Forelimb muscle (tissue), 1 donor: ENCODE measurements around the gene ZER1. TPM values are rescaled to one million over a fixed set of nuclear protein-coding genes. Genes with fewer than 3 reads are reported as not detected.
"Not testable (repeated sequence)": the region's sequence is repeated elsewhere in the genome, so short reads cannot be mapped to it uniquely, and the experiment has no call there.

Experiments
- DNase-seq: peaks from one replicate; pipeline ENCODE4 v3.0.0-alpha.2; 2013; ENCODE audit warnings: low read depth
- polyA plus RNA-seq: library from polyadenylated mRNA; unstranded; fragments of 120-200 nt; gene quantifications from one replicate; pipeline ENCODE4 v1.2.1, GENCODE V29; 2013; ENCODE audit not compliant: insufficient read length

The ZER1 gene
- polyA plus RNA-seq, 1 donor = 35.6 TPM

- no peak for DNase-seq
These were observed 56.3 kb downstream of the ZER1 start for GRCh38 chr9:128715436-128715750.

GRCh38 chr9:128714586-128715435, 56.9 kb downstream of the ZER1 start:
- no peak for DNase-seq

DNA sequence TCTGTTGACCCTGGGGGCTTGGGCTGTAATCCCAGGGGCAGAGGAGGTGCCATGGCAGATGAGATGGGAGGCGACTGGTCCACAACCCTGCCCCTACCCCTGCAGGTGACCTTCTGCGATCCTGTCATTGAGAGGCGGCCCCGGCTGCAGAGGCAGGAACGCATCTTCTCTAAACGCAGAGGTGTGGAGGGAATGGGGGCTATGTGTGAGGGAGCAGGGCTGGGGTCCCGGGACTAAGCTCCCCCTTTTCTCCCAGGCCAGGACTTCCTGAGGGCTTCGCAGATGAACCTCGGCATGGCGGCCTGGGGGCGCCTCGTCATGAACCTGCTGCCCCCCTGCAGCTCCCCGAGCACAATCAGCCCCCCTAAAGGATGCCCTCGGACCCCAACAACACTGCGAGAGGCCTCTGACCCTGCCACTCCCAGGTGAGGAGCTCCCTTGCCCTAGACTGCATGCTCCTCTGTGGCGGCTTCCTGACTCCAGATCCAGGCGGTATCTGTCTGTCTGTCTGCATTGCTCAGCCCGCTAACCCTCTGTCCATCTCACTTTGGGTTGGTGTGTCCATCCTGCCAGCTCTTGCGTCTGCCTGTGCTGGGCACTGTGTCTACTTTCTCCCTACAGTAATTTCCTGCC, 57.7 kb downstream of the ZER1 start:
- DNase-seq = no peak

DNA sequence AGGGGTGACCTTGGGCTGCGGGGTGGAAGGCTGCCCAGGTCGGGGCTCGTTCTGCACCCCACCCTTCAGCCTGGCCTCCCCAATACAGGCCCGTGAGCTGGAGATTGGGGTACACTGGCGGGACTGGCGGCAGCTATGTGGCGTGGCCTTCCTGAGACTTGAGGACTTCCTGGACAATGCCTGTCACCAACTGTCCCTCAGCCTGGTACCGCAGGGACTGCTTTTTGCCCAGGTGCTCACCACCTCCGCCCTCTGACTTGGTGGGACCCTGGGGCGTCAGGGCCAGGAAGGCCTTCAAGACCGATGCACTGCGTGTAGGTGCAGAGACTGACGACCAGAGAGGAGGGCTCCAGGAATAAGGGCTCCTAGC, 58.3 kb downstream of the ZER1 start:
- no peak for DNase-seq

DNA sequence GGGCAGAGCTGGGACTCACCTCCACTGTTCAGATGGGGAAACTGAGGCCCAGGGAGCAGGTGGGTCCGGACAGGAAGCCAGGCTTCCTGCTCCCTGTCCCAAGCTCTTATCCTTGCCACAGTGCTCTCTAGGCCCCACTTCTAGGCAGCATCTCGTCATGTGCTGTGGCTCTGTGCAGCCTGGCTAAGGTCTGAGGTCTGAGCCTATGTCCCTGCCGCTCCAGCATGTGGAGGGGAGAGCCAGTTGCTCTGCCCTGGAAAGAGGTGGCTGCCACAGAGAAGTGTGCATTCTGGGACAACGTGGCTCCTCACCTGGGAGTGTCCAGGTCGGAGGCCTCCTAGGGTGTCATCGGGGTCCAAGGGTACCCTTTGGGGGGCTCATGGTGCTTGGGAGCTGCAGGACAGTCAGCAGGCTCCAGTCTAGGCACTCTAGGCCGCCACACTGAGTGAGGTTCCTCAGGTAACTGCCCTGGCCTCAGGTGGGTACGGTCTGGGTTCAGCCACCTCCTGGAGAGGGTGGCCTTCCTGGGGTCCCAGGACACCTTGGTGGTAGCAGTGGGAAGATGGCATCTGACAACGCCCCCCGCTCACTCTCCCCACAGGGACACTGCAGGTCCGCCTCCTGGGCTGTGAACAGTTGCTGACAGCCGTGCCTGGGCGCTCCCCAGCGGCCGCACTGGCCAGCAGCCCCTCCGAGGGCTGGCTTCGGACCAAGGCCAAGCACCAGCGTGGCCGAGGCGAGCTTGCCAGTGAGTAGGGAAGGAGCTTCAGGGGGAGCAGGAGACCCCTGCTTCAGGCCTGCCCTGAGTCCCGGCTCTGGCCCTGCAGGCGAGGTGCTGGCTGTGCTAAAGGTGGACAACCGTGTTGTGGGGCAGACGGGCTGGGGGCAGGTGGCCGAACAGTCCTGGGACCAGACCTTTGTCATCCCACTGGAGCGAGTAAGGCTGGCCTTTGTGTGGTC, 59.0 kb downstream of the ZER1 start:
- no peak for DNase-seq

DNA sequence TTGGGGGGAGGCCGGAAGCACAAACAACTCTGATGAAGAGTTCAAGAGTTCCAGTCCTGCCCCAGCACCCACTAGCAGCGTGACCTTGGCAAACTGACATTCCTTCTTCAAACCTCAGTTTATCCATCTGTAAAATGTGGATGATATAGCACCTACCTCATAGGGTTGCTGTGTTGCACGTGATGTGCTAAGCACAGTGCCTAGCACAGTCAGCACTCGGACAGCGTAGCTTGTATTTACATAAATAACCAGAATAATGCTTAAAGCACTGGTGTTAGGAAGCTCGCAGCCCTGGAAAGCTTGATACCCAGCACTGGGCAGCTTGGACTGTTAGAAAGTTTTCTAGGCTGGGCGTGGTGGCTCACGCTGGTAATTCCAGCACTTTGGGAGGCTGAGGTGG, 64.3 kb downstream of the ZER1 start:
- DNase-seq = no peak

GRCh38 chr9:128706671-128707381, 64.9 kb downstream of the ZER1 start:
- no peak for DNase-seq

DNA sequence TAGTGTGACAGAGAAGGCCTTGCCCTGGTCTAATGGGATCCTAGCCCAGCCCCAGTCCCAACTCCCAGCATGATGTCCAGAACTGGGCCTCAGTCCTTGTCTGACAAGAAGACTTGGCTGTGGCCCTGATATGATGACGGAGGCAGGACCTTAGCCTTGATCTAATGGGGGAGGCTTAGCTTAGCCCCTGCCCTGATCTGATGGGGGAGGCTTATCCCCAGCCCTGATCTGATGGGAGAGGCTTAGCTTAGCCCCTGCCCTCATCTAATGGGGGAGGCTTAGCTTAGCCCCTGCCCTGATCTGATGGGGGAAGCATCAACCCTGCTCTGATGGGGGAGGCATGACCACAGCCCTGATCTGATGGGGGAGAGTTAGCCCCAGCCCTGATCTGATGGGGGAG, 65.7 kb downstream of the ZER1 start:
- DNase-seq = no peak

GRCh38 chr9:128705051-128705965, 66.4 kb downstream of the ZER1 start:
- no peak for DNase-seq

DNA sequence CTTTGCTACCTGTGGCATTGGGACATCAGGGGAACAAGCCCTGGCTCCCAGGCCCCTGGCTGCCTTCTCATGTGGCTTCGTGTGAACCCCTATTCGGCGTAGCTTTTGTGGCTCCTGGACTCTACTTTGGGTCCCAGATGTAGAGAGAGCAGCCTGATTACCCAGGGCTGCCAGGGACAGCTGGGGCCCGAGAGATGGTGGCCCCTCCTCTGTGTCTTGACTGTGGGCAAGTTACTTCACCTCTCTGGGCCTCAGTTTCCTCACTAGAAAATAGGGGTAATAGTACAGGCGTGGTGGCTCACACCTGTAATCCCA, 67.4 kb downstream of the ZER1 start:
- DNase-seq = no peak

- no peak for DNase-seq
These were observed 67.9 kb downstream of the ZER1 start for GRCh38 chr9:128703616-128704355.

DNA sequence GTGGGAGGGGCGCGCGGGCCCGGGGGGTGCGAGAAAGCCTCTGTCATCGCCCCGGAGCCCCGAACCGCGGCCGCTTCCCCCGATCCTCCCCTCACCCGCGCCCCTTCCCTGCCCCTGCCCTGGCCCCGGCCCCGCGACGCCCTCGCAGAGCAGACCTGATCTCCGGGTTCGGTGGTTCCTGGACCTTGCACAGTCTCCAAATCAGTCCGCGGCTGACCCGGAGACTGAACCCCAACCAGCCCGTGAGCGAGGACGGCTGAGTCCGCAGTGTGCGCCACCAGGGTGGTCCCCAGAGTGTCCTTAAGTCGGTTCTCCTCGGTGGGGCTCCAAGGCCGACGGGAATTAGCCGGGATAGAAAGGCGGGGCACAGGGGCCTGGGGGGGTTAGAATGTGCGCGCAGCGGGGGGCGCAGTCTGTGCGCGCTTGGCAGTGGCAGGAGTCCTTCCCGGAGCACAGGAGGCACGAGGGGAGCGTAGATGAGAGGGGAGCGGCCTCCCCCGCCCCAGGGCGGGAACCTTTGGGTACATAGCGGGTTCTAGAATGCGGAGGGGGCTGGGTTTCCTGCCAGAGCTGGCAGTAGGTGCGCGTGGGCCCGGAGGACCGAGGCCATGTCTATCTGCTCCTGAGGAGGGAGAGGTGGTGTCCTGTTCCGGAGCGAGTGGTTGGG, 68.6 kb downstream of the ZER1 start:
- DNase-seq = no peak

- no peak for DNase-seq
These were observed 69.2 kb downstream of the ZER1 start, which contains the start of gene PKN3 for GRCh38 chr9:128702445-128702948. Gene PKN3 (plus strand): TSS chr9:128702503. CDS start chr9:128702916, 413 bp downstream.

- no peak for DNase-seq
These were observed 70.4 kb downstream of the ZER1 start for GRCh38 chr9:128701227-128701854.

- DNase-seq = not testable (repeated sequence)
These were observed 72.5 kb downstream of the ZER1 start for GRCh38 chr9:128699096-128699795.

DNA sequence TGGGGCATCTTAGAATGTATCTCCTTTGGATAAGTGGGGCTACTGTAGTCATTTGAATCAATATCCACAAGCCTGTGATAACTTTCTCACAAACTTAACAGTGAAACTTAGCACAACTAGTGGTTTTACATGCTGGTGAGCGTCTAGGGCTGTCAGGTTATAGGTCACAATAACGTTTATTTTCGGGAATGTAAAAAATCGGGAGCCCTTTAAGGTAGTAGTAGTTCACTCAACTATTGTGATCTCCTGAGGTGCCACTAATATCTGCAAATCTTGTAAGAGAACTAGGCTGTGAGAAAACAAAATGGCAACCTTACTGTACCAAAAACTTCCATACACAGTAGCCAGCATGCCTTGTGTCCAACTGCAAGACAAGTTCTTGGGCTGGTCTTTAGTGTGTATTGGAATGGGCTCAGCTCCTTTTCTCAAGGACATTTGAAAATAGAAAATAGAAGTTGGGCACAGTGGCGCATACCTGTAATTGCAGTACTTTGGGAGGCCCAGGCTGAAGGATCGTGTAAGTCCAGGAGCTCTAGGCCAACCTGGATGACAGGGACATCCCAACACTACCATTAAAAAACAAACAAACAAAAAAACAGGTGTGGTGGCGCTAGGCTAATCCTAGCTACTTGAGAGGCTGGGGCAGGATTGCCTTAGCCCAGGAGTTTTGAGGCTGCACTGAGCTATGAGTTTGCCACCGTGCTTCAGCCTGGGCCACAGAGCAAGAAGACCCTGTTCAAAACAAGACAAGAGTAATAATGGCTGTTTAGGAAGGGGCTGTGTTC, 74.6 kb downstream of the ZER1 start:
- no peak for DNase-seq

DNA sequence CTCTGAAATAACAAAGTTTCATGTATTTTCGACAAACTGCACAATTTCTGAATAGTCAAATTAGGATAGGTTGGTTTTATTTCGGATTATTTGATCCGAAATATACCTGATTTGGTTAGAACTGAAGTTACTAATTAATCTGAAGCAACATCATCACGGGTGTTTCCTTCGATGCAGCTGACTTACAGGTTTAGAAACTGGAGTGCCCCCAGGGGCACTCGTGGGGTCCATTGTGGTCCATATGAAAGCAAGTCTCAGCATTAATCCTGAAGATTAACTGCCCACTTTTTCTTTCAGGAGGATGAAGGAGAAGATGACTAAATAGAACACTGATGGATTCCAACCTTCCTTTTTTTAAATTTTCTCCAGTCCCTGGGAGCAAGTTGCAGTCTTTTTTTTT, 77.4 kb downstream of the ZER1 start:
- DNase-seq = no peak
